ENCODE data around the gene CSAD. TPM values are rescaled to one million over a fixed set of nuclear protein-coding genes. Genes with fewer than 3 reads are reported as not detected.

CSAD gene
- total and polyA plus RNA-seq, 2 experiments from 2014 or later: 3.2 to 7.1 TPM

DNA sequence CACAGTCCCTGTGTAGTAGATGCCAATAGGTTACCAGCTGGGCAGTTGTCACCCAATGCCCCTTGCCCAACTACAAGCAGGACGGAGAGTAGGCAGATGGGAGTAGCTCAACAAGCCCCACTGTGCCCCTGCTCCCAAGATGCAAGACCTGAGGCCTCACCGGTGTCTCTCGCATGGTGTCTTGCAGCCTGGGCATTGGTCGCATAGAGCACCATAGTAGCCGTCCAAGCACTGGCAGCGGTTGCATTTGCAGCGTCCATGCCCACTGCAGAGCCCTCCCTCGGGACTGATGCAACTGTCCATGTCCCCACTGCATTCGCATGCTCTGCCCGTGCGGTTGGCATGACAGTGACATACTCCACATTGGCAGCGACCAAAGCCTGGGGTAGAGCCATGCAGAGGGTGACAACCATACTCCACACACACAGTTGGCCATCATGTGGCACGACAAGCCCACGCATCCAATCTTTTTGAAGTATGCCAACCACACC lies 11.9 kb upstream of the CSAD start (continued):
- TF ChIP-seq, protein P1, sequence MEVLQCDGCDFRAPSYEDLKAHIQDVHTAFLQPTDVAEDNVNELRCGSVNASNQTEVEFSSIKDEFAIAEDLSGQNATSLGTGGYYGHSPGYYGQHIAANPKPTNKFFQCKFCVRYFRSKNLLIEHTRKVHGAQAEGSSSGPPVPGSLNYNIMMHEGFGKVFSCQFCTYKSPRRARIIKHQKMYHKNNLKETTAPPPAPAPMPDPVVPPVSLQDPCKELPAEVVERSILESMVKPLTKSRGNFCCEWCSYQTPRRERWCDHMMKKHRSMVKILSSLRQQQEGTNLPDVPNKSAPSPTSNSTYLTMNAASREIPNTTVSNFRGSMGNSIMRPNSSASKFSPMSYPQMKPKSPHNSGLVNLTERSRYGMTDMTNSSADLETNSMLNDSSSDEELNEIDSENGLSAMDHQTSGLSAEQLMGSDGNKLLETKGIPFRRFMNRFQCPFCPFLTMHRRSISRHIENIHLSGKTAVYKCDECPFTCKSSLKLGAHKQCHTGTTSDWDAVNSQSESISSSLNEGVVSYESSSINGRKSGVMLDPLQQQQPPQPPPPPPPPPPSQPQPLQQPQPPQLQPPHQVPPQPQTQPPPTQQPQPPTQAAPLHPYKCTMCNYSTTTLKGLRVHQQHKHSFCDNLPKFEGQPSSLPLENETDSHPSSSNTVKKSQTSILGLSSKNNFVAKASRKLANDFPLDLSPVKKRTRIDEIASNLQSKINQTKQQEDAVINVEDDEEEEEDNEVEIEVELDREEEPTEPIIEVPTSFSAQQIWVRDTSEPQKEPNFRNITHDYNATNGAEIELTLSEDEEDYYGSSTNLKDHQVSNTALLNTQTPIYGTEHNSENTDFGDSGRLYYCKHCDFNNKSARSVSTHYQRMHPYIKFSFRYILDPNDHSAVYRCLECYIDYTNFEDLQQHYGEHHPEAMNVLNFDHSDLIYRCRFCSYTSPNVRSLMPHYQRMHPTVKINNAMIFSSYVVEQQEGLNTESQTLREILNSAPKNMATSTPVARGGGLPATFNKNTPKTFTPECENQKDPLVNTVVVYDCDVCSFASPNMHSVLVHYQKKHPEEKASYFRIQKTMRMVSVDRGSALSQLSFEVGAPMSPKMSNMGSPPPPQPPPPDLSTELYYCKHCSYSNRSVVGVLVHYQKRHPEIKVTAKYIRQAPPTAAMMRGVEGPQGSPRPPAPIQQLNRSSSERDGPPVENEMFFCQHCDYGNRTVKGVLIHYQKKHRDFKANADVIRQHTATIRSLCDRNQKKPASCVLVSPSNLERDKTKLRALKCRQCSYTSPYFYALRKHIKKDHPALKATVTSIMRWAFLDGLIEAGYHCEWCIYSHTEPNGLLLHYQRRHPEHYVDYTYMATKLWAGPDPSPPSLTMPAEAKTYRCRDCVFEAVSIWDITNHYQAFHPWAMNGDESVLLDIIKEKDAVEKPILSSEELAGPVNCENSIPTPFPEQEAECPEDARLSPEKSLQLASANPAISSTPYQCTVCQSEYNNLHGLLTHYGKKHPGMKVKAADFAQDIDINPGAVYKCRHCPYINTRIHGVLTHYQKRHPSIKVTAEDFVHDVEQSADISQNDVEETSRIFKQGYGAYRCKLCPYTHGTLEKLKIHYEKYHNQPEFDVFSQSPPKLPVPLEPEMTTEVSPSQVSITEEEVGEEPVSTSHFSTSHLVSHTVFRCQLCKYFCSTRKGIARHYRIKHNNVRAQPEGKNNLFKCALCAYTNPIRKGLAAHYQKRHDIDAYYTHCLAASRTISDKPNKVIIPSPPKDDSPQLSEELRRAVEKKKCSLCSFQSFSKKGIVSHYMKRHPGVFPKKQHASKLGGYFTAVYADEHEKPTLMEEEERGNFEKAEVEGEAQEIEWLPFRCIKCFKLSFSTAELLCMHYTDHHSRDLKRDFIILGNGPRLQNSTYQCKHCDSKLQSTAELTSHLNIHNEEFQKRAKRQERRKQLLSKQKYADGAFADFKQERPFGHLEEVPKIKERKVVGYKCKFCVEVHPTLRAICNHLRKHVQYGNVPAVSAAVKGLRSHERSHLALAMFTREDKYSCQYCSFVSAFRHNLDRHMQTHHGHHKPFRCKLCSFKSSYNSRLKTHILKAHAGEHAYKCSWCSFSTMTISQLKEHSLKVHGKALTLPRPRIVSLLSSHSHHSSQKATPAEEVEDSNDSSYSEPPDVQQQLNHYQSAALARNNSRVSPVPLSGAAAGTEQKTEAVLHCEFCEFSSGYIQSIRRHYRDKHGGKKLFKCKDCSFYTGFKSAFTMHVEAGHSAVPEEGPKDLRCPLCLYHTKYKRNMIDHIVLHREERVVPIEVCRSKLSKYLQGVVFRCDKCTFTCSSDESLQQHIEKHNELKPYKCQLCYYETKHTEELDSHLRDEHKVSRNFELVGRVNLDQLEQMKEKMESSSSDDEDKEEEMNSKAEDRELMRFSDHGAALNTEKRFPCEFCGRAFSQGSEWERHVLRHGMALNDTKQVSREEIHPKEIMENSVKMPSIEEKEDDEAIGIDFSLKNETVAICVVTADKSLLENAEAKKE (CRISPR knock-in tag; IDR thresholded peaks at IDR 0.05): no peak
- TF ChIP-seq STAT1 (IDR thresholded peaks at IDR 0.05; ENCODE audit: unreplicated experiment) (no peak), ZNF114 (CRISPR knock-in tag; IDR thresholded peaks at IDR 0.05) (no peak), NANOG (IDR thresholded peaks at IDR 0.05; ENCODE audit: borderline replicate concordance) (no peak), REST (IDR thresholded peaks at IDR 0.05; ENCODE audit: unreplicated experiment) (no peak), CREB1 (CRISPR knock-in tag; IDR thresholded peaks at IDR 0.05; ENCODE audit: low read depth) (no peak), EZH2 (IDR thresholded peaks at IDR 0.05; ENCODE audit: low read depth, unreplicated experiment) (no peak)
